IMR-90 (cell line): ENCODE results near the gene NTSR1. TPM values are rescaled to one million over a fixed set of nuclear protein-coding genes. Genes with fewer than 3 reads are reported as not detected.

Source experiments
- ATAC-seq: fragments of 200-7000 bp; cut with Tn5 transposase; 2 replicates; pipeline ENCODE4 v1.9.1; 2020; ENCODE audit warnings: low read depth, mild to moderate bottlenecking, moderate library complexity
- BruUV-seq: library from RNA; stranded (reverse); fragments of 400-500 nt; replicated peaks from 2 replicates; lab custom pipeline; 2021; lab: Mats Ljungman, UMichigan
- CTCF ChIA-PET: fragments of 300-600 bp; formaldehyde crosslinking; extraction: SDS; loops from one replicate; lab custom pipeline; 2021; ENCODE audit warnings: antibody characterized with exemption; lab: Yijun Ruan, JAX
- POLR2A ChIA-PET: fragments of 300-600 bp; sonication (Branson Sonifier 250); formaldehyde crosslinking; loops from one replicate; lab custom pipeline; 2022; ENCODE audit warnings: antibody characterized with exemption; ENCODE audit not compliant: unreplicated experiment; lab: Charles Lee
- DNase-seq: peaks from one replicate; pipeline ENCODE4 v3.0.0; 2013
- H2AFZ ChIP-seq: replicated peaks from 2 replicates; pipeline ENCODE3; 2013; ENCODE audit warnings: low read length, mild to moderate bottlenecking; ENCODE audit not compliant: poor library complexity
- H2AK5ac ChIP-seq: 2 replicates; pipeline ENCODE4 v1.6.1; 2013; ENCODE audit warnings: low read depth, low read length, inconsistent platforms
- H2AK9ac ChIP-seq: replicated peaks from 2 replicates; pipeline ENCODE3; 2013; ENCODE audit warnings: mild to moderate bottlenecking, low read depth, low read length, moderate library complexity; ENCODE audit not compliant: poor library complexity
- H2BK120ac ChIP-seq: 2 replicates; pipeline ENCODE4 v1.6.1; 2013; ENCODE audit warnings: low read depth, low read length, inconsistent platforms
- H2BK15ac ChIP-seq: 3 replicates; pipeline ENCODE4 v1.6.1; 2013; ENCODE audit warnings: low read depth, low read length, inconsistent platforms
- H2BK20ac ChIP-seq: 2 replicates; pipeline ENCODE4 v1.6.1; 2013; ENCODE audit warnings: low read depth, mild to moderate bottlenecking, inconsistent platforms, low read length, moderate library complexity
- H2BK5ac ChIP-seq: 2 replicates; pipeline ENCODE4 v1.6.1; 2013; ENCODE audit warnings: mild to moderate bottlenecking, low read depth, low read length, inconsistent platforms; ENCODE audit not compliant: poor library complexity, severe bottlenecking
- H3K14ac ChIP-seq: replicated peaks from 2 replicates; pipeline ENCODE4 v1.6.1; 2013; ENCODE audit warnings: low read depth, low read length, inconsistent platforms
- H3K18ac ChIP-seq: 2 replicates; pipeline ENCODE4 v1.6.1; 2013; ENCODE audit warnings: low read depth, low read length, control low read depth
- H3K23ac ChIP-seq: 2 replicates; pipeline ENCODE4 v1.6.1; 2013; ENCODE audit warnings: low read depth, low read length, inconsistent platforms
- H3K27ac ChIP-seq: 2 replicates; pipeline ENCODE4 v1.5.1; 2013; ENCODE audit warnings: mild to moderate bottlenecking, control low read depth, low read length; ENCODE audit not compliant: insufficient read depth
- H3K27me3 ChIP-seq: 2 replicates; pipeline ENCODE4 v1.6.1; 2013; ENCODE audit warnings: low read length; ENCODE audit not compliant: control insufficient read depth, insufficient read depth
- H3K36me3 ChIP-seq: 2 replicates; pipeline ENCODE4 v1.6.1; 2013; ENCODE audit warnings: low read length, mixed read lengths; ENCODE audit not compliant: control insufficient read depth, insufficient read depth
- H3K4ac ChIP-seq: 2 replicates; pipeline ENCODE4 v1.6.1; 2013; ENCODE audit warnings: low read depth, low read length, inconsistent platforms
- H3K4me1 ChIP-seq: 2 replicates; pipeline ENCODE4 v1.6.1; 2013; ENCODE audit warnings: low read length, mixed read lengths; ENCODE audit not compliant: control insufficient read depth, insufficient read depth
- H3K4me2 ChIP-seq: 2 replicates; pipeline ENCODE4 v1.6.1; 2013; ENCODE audit warnings: low read depth, mild to moderate bottlenecking, control low read depth, low read length, moderate library complexity
- H3K4me3 ChIP-seq: 2 replicates; pipeline ENCODE4 v1.5.1; 2013; ENCODE audit warnings: low read depth, mild to moderate bottlenecking, control low read depth, low read length, moderate library complexity; ENCODE audit not compliant: insufficient read depth
- H3K56ac ChIP-seq: 2 replicates; pipeline ENCODE4 v1.6.1; 2013; ENCODE audit warnings: low read length, inconsistent platforms; ENCODE audit not compliant: insufficient read depth; ENCODE audit errors: extremely low read depth
- H3K79me1 ChIP-seq, 2 experiments: 2 replicates each; pipeline ENCODE4 v1.6.1; 2013; ENCODE audit warnings: low read length in 2 of 2, inconsistent platforms in 1 of 2, low read depth in 1 of 2
- H3K9ac ChIP-seq: 2 replicates; pipeline ENCODE4 v1.6.1; 2013; ENCODE audit warnings: low read depth, low read length, control low read depth
- H3K9me1 ChIP-seq: 2 replicates; pipeline ENCODE4 v1.6.1; 2013; ENCODE audit warnings: low read length, inconsistent platforms; ENCODE audit not compliant: insufficient read depth
- H3K9me3 ChIP-seq: 2 replicates; pipeline ENCODE4 v1.6.1; 2013; ENCODE audit warnings: low read length; ENCODE audit not compliant: control insufficient read depth, insufficient read depth
- H4K20me1 ChIP-seq: 2 replicates; pipeline ENCODE4 v1.6.1; 2013; ENCODE audit warnings: low read length, inconsistent platforms; ENCODE audit not compliant: insufficient read depth
- H4K5ac ChIP-seq: 2 replicates; pipeline ENCODE4 v1.6.1; 2013; ENCODE audit warnings: mild to moderate bottlenecking, low read depth, low read length, control low read depth
- H4K8ac ChIP-seq, 2 experiments: 2 replicates each; pipeline ENCODE4 v1.6.1; 2013; ENCODE audit warnings: low read depth in 2 of 2, low read length in 2 of 2, control low read depth in 1 of 2, inconsistent platforms in 1 of 2
- H4K91ac ChIP-seq: 2 replicates; pipeline ENCODE4 v1.6.1; 2013; ENCODE audit warnings: low read depth, low read length, inconsistent platforms; ENCODE audit not compliant: insufficient read depth
- BHLHE40 ChIP-seq: fragments of 150-350 bp; IDR thresholded peaks from 2 replicates; pipeline ENCODE4 v1.6.1; 2016; ENCODE audit warnings: mild to moderate bottlenecking, low read depth, low read length
- CHD1 ChIP-seq: IDR thresholded peaks from 2 replicates; pipeline ENCODE4 v1.6.1; 2012; ENCODE audit warnings: low read depth, low read length, improper control_type of control experiment
- FOS ChIP-seq: fragments of 150-350 bp; IDR thresholded peaks from 2 replicates; pipeline ENCODE4 v1.6.1; 2016; ENCODE audit warnings: low read depth, low read length
- MAFK ChIP-seq: IDR thresholded peaks from 2 replicates; pipeline ENCODE4 v1.6.1; 2012; ENCODE audit warnings: low read depth, low read length, improper control_type of control experiment
- MAZ ChIP-seq: IDR thresholded peaks from 2 replicates; pipeline ENCODE4 v1.6.1; 2012; ENCODE audit warnings: low read depth, mild to moderate bottlenecking, low read length, improper control_type of control experiment, moderate library complexity, borderline replicate concordance
- MXI1 ChIP-seq: IDR thresholded peaks from 2 replicates; pipeline ENCODE4 v1.6.1; 2012; ENCODE audit warnings: low read depth, mild to moderate bottlenecking, low read length, moderate library complexity, borderline replicate concordance
- NFE2L2 ChIP-seq: fragments of 150-350 bp; IDR thresholded peaks from 2 replicates; pipeline ENCODE4 v1.6.1; 2016; ENCODE audit warnings: low read depth, mild to moderate bottlenecking, low read length
- POLR2A ChIP-seq: IDR thresholded peaks from 2 replicates; pipeline ENCODE4 v1.6.1; 2012; ENCODE audit warnings: mild to moderate bottlenecking, low read depth, low read length
- RAD21 ChIP-seq: IDR thresholded peaks from 2 replicates; pipeline ENCODE4 v1.6.1; 2012; ENCODE audit warnings: low read length, improper control_type of control experiment
- RCOR1 ChIP-seq: IDR thresholded peaks from 2 replicates; pipeline ENCODE4 v1.6.1; 2012; ENCODE audit warnings: mild to moderate bottlenecking, low read length, improper control_type of control experiment; ENCODE audit not compliant: insufficient replicate concordance
- RFX5 ChIP-seq: IDR thresholded peaks from 2 replicates; pipeline ENCODE4 v1.8.0; 2012; ENCODE audit warnings: low read depth, mild to moderate bottlenecking, low read length, moderate library complexity
- SMC3 ChIP-seq: fragments of 150-350 bp; IDR thresholded peaks from 2 replicates; pipeline ENCODE4 v1.6.1; 2016; ENCODE audit warnings: low read depth, mild to moderate bottlenecking, antibody characterized with exemption, low read length, moderate library complexity
- WGBS, 2 experiments: methylation state at CpG; one replicate each; pipeline versions ENCODE4 v1.1.5 to v1.1.7; 2013; ENCODE audit warnings: missing lambda C conversion rate in 2 of 2; ENCODE audit not compliant: insufficient read length in 1 of 2; ENCODE audit errors: extremely low coverage in 2 of 2; 5-methylcytosine and 5-hydroxymethylcytosine counted together
- dilution Hi-C: fragments of 300-500 bp; cut with HindIII; formaldehyde crosslinking; loops from one replicate; pipeline ENCODE4 v1.14.3; 2018; ENCODE audit warnings: low sequenced_read_pairs; ENCODE audit not compliant: unreplicated experiment
- in situ Hi-C: fragments of 300-500 bp; cut with MboI; formaldehyde crosslinking; loops from 3 replicates; pipeline ENCODE4 v1.14.3; 2019; ENCODE audit warnings: low sequenced_read_pairs, inconsistent platforms, mixed read lengths
- intact Hi-C: fragments of 100-400 bp; cut with micrococcal nuclease; formaldehyde crosslinking; loops from 2 replicates; pipeline ENCODE4 v1.10.0; 2022
- polyA plus RNA-seq, 3 experiments: library from polyadenylated mRNA; depleted of rRNA; stranded (reverse); fragments of >200 nt; gene quantifications; 2 replicates each; pipeline ENCODE4 v1.2.3, GENCODE V29; 2012; ENCODE audit warnings: low replicate concordance in 1 of 3
- total RNA-seq: library from RNA; depleted of rRNA; stranded (reverse); fragments of >200 nt; gene quantifications from 2 replicates; pipeline ENCODE4 v1.2.3, GENCODE V29; 2012
- TF ChIP-seq, protein P1 (sequence below): fragments of 150-350 bp; IDR thresholded peaks from 2 replicates; pipeline ENCODE4 v1.6.1; 2016; ENCODE audit warnings: low read depth, mild to moderate bottlenecking, low read length, moderate library complexity, borderline replicate concordance
- TF ChIP-seq, protein P2 (sequence below): conservative IDR thresholded peaks from 2 replicates; pipeline ENCODE4 v1.5.1; 2012; ENCODE audit warnings: mild to moderate bottlenecking, low read depth, low read length, improper control_type of control experiment
- TF ChIP-seq, protein P3 (sequence below): fragments of 150-350 bp; IDR thresholded peaks from 2 replicates; pipeline ENCODE4 v1.6.1; 2017; ENCODE audit warnings: mild to moderate bottlenecking, antibody characterized with exemption, low read length, low read depth

Gene NTSR1
- total and polyA plus RNA-seq, 2 of the 4 experiments (the other 2 are of a cell fraction): 0.54 to 1.8 TPM

GRCh38 chr20:62723768-62724450 is 15.3 kb downstream of the NTSR1 start:
- H4K5ac ChIP-seq: no peak overlapping the region
- peaks cover 10% of the 10 kb centered on the region; the same call in 1 of the 2 replicates for H3K27me3 ChIP-seq
- 0 out of 4 replicates have a peak, but pooled peaks cover 0 to under 1% of the 10 kb centered on the region in 2 experiments for H3K79me1 ChIP-seq
- H3K36me3 ChIP-seq: no peaks in the 10 kb centered on the region
- H3K4ac ChIP-seq: no peak overlapping the region
- no peaks in the 10 kb centered on the region for H4K20me1 ChIP-seq
- no TSS peak for BruUV-seq
- no peak overlapping the region for H3K27ac ChIP-seq
- H3K4me2 ChIP-seq: no peak overlapping the region
- TF ChIP-seq NFE2L2: no peak
- no peak for TF ChIP-seq CHD1
- TF ChIP-seq RAD21: no peak
- TF ChIP-seq, protein P1, sequence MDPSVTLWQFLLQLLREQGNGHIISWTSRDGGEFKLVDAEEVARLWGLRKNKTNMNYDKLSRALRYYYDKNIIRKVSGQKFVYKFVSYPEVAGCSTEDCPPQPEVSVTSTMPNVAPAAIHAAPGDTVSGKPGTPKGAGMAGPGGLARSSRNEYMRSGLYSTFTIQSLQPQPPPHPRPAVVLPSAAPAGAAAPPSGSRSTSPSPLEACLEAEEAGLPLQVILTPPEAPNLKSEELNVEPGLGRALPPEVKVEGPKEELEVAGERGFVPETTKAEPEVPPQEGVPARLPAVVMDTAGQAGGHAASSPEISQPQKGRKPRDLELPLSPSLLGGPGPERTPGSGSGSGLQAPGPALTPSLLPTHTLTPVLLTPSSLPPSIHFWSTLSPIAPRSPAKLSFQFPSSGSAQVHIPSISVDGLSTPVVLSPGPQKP: no peak
- no peak for TF ChIP-seq POLR2A
- no peak for TF ChIP-seq MAZ
- TF ChIP-seq RCOR1: no peak
- no peak for TF ChIP-seq FOS
- TF ChIP-seq, protein P2, sequence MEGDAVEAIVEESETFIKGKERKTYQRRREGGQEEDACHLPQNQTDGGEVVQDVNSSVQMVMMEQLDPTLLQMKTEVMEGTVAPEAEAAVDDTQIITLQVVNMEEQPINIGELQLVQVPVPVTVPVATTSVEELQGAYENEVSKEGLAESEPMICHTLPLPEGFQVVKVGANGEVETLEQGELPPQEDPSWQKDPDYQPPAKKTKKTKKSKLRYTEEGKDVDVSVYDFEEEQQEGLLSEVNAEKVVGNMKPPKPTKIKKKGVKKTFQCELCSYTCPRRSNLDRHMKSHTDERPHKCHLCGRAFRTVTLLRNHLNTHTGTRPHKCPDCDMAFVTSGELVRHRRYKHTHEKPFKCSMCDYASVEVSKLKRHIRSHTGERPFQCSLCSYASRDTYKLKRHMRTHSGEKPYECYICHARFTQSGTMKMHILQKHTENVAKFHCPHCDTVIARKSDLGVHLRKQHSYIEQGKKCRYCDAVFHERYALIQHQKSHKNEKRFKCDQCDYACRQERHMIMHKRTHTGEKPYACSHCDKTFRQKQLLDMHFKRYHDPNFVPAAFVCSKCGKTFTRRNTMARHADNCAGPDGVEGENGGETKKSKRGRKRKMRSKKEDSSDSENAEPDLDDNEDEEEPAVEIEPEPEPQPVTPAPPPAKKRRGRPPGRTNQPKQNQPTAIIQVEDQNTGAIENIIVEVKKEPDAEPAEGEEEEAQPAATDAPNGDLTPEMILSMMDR: no peak
- TF ChIP-seq, protein P3, sequence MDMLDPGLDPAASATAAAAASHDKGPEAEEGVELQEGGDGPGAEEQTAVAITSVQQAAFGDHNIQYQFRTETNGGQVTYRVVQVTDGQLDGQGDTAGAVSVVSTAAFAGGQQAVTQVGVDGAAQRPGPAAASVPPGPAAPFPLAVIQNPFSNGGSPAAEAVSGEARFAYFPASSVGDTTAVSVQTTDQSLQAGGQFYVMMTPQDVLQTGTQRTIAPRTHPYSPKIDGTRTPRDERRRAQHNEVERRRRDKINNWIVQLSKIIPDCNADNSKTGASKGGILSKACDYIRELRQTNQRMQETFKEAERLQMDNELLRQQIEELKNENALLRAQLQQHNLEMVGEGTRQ: no peak
- no peak for TF ChIP-seq RFX5
- no peak for TF ChIP-seq MAFK
- TF ChIP-seq SMC3: no peak
- TF ChIP-seq MXI1: no peak
- TF ChIP-seq BHLHE40: no peak
- H2BK120ac ChIP-seq: no peak overlapping the region
- in situ Hi-C loops (no loop called here), intact Hi-C loops (no loop called here), dilution Hi-C loops (no loop called here)
- no peak overlapping the region for H4K8ac ChIP-seq
- H2AK5ac ChIP-seq: no peak overlapping the region
- H2AFZ ChIP-seq: peak overlapping the region; percentile 34
- POLR2A ChIA-PET: no interaction called here
- no peak overlapping the region for H3K14ac ChIP-seq
- peaks cover 3% of the 10 kb centered on the region; the same call in 1 of the 2 replicates for H3K4me1 ChIP-seq
- CTCF ChIA-PET: no interaction called here
- H3K9ac ChIP-seq: no peak overlapping the region
- H3K9me1 ChIP-seq: no peaks in the 10 kb centered on the region
- no peak overlapping the region for H2BK20ac ChIP-seq
- peak overlapping the region; percentile 51 for H2AK9ac ChIP-seq
- H3K56ac ChIP-seq: no peak overlapping the region
- DNase-seq (no peak), ATAC-seq (no peak)
- H2BK15ac ChIP-seq: no peak overlapping the region
- no peak overlapping the region for H3K18ac ChIP-seq
- H2BK5ac ChIP-seq: no peak overlapping the region
- H3K9me3 ChIP-seq: peaks cover 4% of the 10 kb centered on the region; the same call in 1 of the 2 replicates
- H3K23ac ChIP-seq: no peak overlapping the region
- H3K4me3 ChIP-seq: no peak overlapping the region
- H4K91ac ChIP-seq: no peak overlapping the region
- 41% methylated on average over 3 of the region's 11 CpGs; no CpG with 5 or more reads in 1 of the 2 experiments for WGBS, 2 experiments
